Rectal smooth muscle tissue (tissue), 1 donor: ENCODE data around the gene TMEM187.

Experiments
- H3K27ac ChIP-seq: one replicate; pipeline ENCODE4 v1.7.0; 2013; ENCODE audit warnings: low read depth, low read length, inconsistent platforms
- H3K27me3 ChIP-seq: one replicate; pipeline ENCODE4 v1.7.0; 2013; ENCODE audit warnings: low read length; ENCODE audit not compliant: control insufficient read depth, insufficient read depth
- H3K36me3 ChIP-seq: one replicate; pipeline ENCODE4 v1.7.0; 2013; ENCODE audit warnings: low read length; ENCODE audit not compliant: control insufficient read depth, insufficient read depth
- H3K4me1 ChIP-seq: one replicate; pipeline ENCODE4 v1.7.0; 2013; ENCODE audit warnings: low read length; ENCODE audit not compliant: control insufficient read depth, insufficient read depth
- H3K4me3 ChIP-seq: one replicate; pipeline ENCODE4 v1.7.0; 2013; ENCODE audit warnings: low read length
- H3K9ac ChIP-seq: one replicate; pipeline ENCODE4 v1.7.0; 2013; ENCODE audit warnings: low read length

TMEM187 gene

GRCh38 chrX:153972368-153973126, at the start of gene TMEM187:
Gene TMEM187, plus strand, starts transcription at chrX:153972754. Its CDS starts 9,309 bp downstream, at chrX:153982063.
- peak within 1 kb of the TSS; percentile 91 for H3K4me3 ChIP-seq
- H3K36me3 ChIP-seq: no peaks in the 10 kb centered on the region
- peak within 1 kb of the TSS; percentile 98 for H3K27ac ChIP-seq
- no peaks in the 10 kb centered on the region for H3K27me3 ChIP-seq
- peak within 1 kb of the TSS; percentile 85 for H3K9ac ChIP-seq
- peaks cover 10% of the 10 kb centered on the region for H3K4me1 ChIP-seq

GRCh38 chrX:153922932-153923857, 49.4 kb upstream of the TMEM187 start:
- H3K4me3 ChIP-seq: no peak overlapping the region
- H3K9ac ChIP-seq: no peak overlapping the region
- H3K36me3 ChIP-seq: no peaks in the 10 kb centered on the region
- peaks cover 16% of the 10 kb centered on the region for H3K4me1 ChIP-seq
- H3K27me3 ChIP-seq: peaks cover 14% of the 10 kb centered on the region
- H3K27ac ChIP-seq: no peak overlapping the region

- H3K4me1 ChIP-seq: peaks cover 16% of the 10 kb centered on the region
- no peaks in the 10 kb centered on the region for H3K36me3 ChIP-seq
- peak overlapping the region; percentile 25 for H3K4me3 ChIP-seq
- peaks cover 7% of the 10 kb centered on the region for H3K27me3 ChIP-seq
- H3K9ac ChIP-seq: no peak overlapping the region
- no peak overlapping the region for H3K27ac ChIP-seq
Measured at GRCh38 chrX:153924149-153924861, 48.2 kb upstream of the TMEM187 start.

- peaks cover 16% of the 10 kb centered on the region for H3K4me1 ChIP-seq
Measured at GRCh38 chrX:153925387-153925738, 47.2 kb upstream of the TMEM187 start.

GRCh38 chrX:153925739-153926551, 46.6 kb upstream of the TMEM187 start, which contains the start of gene ARHGAP4:
Gene ARHGAP4, minus strand, starts transcription at chrX:153926264. Its CDS starts 62 bp downstream, at chrX:153926202.
- Histone ChIP-seq H3K9ac (no peak within 1 kb of the TSS), H3K4me1 (peaks cover 16% of the 10 kb centered on the region), H3K36me3 (peaks cover under 1% of the 10 kb centered on the region), H3K27ac (peak within 1 kb of the TSS; percentile 87), H3K27me3 (peaks cover 6% of the 10 kb centered on the region), H3K4me3 (peak within 1 kb of the TSS; percentile 83)

More at GRCh38 chrX:153925387-153925738, 47.2 kb upstream of the TMEM187 start:
- peaks cover 7% of the 10 kb centered on the region for H3K27me3 ChIP-seq
- no peaks in the 10 kb centered on the region for H3K36me3 ChIP-seq
- no peak overlapping the region for H3K9ac ChIP-seq
- peak overlapping the region; percentile 40 for H3K4me3 ChIP-seq
- no peak overlapping the region for H3K27ac ChIP-seq

- H3K27ac ChIP-seq: peak overlapping the region; percentile 87
- H3K4me1 ChIP-seq: peaks cover 12% of the 10 kb centered on the region
- H3K9ac ChIP-seq: no peak overlapping the region
- H3K36me3 ChIP-seq: peaks cover 6% of the 10 kb centered on the region
- peaks cover 4% of the 10 kb centered on the region for H3K27me3 ChIP-seq
- H3K4me3 ChIP-seq: peak overlapping the region; percentile 83
Measured at GRCh38 chrX:153926552-153926857, 46.0 kb upstream of the TMEM187 start.

GRCh38 chrX:153926858-153927671, 45.5 kb upstream of the TMEM187 start:
- H3K27ac ChIP-seq: peak overlapping the region; percentile 87
- peaks cover 4% of the 10 kb centered on the region for H3K27me3 ChIP-seq
- peak overlapping the region; percentile 82 for H3K9ac ChIP-seq
- peaks cover 6% of the 10 kb centered on the region for H3K36me3 ChIP-seq
- H3K4me3 ChIP-seq: peak overlapping the region; percentile 83
- peaks cover 12% of the 10 kb centered on the region for H3K4me1 ChIP-seq

GRCh38 chrX:153927672-153927921, 45.0 kb upstream of the TMEM187 start:
- Histone ChIP-seq H3K4me1 (peaks cover 12% of the 10 kb centered on the region), H3K9ac (peak overlapping the region; percentile 82), H3K36me3 (peaks cover 6% of the 10 kb centered on the region), H3K27me3 (peaks cover 4% of the 10 kb centered on the region), H3K4me3 (peak overlapping the region; percentile 83), H3K27ac (peak overlapping the region; percentile 87)

GRCh38 chrX:153927922-153928760, 44.4 kb upstream of the TMEM187 start:
- H3K4me1 ChIP-seq: peaks cover 12% of the 10 kb centered on the region
- H3K9ac ChIP-seq: peak overlapping the region; percentile 82
- peak overlapping the region; percentile 83 for H3K4me3 ChIP-seq
- H3K27me3 ChIP-seq: peaks cover 3% of the 10 kb centered on the region
- peaks cover 6% of the 10 kb centered on the region for H3K36me3 ChIP-seq
- peak overlapping the region; percentile 87 for H3K27ac ChIP-seq

GRCh38 chrX:153928846-153929245, 43.7 kb upstream of the TMEM187 start:
- H3K9ac ChIP-seq: no peak overlapping the region
- H3K27ac ChIP-seq: no peak overlapping the region
- H3K27me3 ChIP-seq: no peaks in the 10 kb centered on the region
- H3K4me3 ChIP-seq: peak overlapping the region; percentile 60
- H3K4me1 ChIP-seq: peaks cover 12% of the 10 kb centered on the region
- H3K36me3 ChIP-seq: peaks cover 6% of the 10 kb centered on the region
